A549 (cell line): ENCODE data around the gene CDKN2D.

Source experiments
- CTCF ChIP-seq: fragments of >200 bp; sonication (Bioruptor Twin); formaldehyde crosslinking; IDR thresholded peaks from 3 replicates; pipeline ENCODE4 v1.5.1; 2016
- GATA3 ChIP-seq: IDR thresholded peaks from 2 replicates; pipeline ENCODE4 v1.6.1; 2012; ENCODE audit warnings: borderline replicate concordance
- HOXA7 ChIP-seq: fragments of 250-450 bp; sonication (Bioruptor Pico); IDR thresholded peaks from 2 replicates; pipeline ENCODE4 v1.5.0; 2020; ENCODE audit warnings: mild to moderate bottlenecking, moderate library complexity
- KDM1A ChIP-seq: fragments of 200-600 bp; sonication (generic); IDR thresholded peaks from 2 replicates; pipeline ENCODE4 v1.6.1; 2016; ENCODE audit warnings: low read depth, mild to moderate bottlenecking
- POLR2A ChIP-seq: IDR thresholded peaks from 2 replicates; pipeline ENCODE4 v1.6.1; 2012; ENCODE audit warnings: mild to moderate bottlenecking, low read length
- RAD21 ChIP-seq, 2 experiments: fragments of >200 bp in 1 of 2; sonication (Bioruptor Twin) in 1 of 2; formaldehyde crosslinking in 1 of 2; IDR thresholded peaks in 1 of 2; conservative IDR thresholded peaks in 1 of 2; 2 replicates in 1 of 2; 3 replicates in 1 of 2; pipeline ENCODE4 v1.6.1; 2012 to 2018; ENCODE audit warnings: inconsistent platforms in 1 of 2
- RFX5 ChIP-seq: fragments of 450-650 bp; IDR thresholded peaks from 2 replicates; pipeline ENCODE4 v1.7.1; 2014; ENCODE audit warnings: antibody characterized with exemption, mild to moderate bottlenecking, moderate library complexity
- RNF2 ChIP-seq: fragments of 200-600 bp; sonication (generic); IDR thresholded peaks from 2 replicates; pipeline ENCODE4 v1.6.1; 2016; ENCODE audit warnings: low read depth, mild to moderate bottlenecking, antibody characterized with exemption, moderate library complexity, borderline replicate concordance
- ZC3H11A ChIP-seq: fragments of 450-650 bp; IDR thresholded peaks from 2 replicates; pipeline ENCODE4 v1.6.1; 2014; ENCODE audit warnings: antibody characterized with exemption, mild to moderate bottlenecking

GRCh38 chr19:10553943-10554381 lies 14.8 kb downstream of the CDKN2D start:
- TF ChIP-seq CTCF (no peak), ZC3H11A (no peak), RAD21 (conservative IDR thresholded peaks at IDR 0.05 in 1 of 2, IDR thresholded peaks at IDR 0.05 in 1 of 2) (no peak), GATA3 (no peak), RNF2 (no peak), HOXA7 (CRISPR knock-in tag) (no peak), KDM1A (no peak), RFX5 (no peak), POLR2A (no peak)
